Activated CD8-positive, alpha-beta T cell treated with anti-CD3 and anti-CD28 coated beads, Interleukin-2, amount 10 ng/mL, durations not matched to agents 7 days and 5 days (primary cell): ENCODE data around the gene ST6GALNAC3. TPM values are rescaled to one million over a fixed set of nuclear protein-coding genes. Genes with fewer than 3 reads are reported as not detected.

Experiments
- ATAC-seq: fragments of 150-1000 bp; cut with Tn5 transposase; one replicate; pipeline ENCODE4 v1.10.0; 2021; ENCODE audit warnings: moderate library complexity
- CTCF ChIA-PET: fragments of 350-600 bp; sonication (Branson Sonifier 250); formaldehyde crosslinking; loops from one replicate; lab custom pipeline; 2021; ENCODE audit warnings: antibody characterized with exemption; lab: Charles Lee
- POLR2A ChIA-PET: fragments of 350-600 bp; sonication (Branson Sonifier 250); formaldehyde crosslinking; loops from one replicate; lab custom pipeline; 2021; ENCODE audit warnings: antibody characterized with exemption; lab: Charles Lee
- DNase-seq: peaks from one replicate; pipeline ENCODE4 v3.0.0-alpha.2; 2020
- H3K27ac Mint-ChIP-seq: one replicate; pipeline ENCODE4 v1.8.0; 2021; ENCODE audit warnings: mild to moderate bottlenecking, mixed read lengths
- H3K27me3 Mint-ChIP-seq: one replicate; pipeline ENCODE4 v1.8.0; 2021; ENCODE audit warnings: low read depth, mixed read lengths
- H3K36me3 Mint-ChIP-seq: one replicate; pipeline ENCODE4 v1.8.0; 2021; ENCODE audit warnings: low read depth, mixed read lengths
- H3K4me1 Mint-ChIP-seq: one replicate; pipeline ENCODE4 v1.8.0; 2021; ENCODE audit warnings: low read depth, mixed read lengths
- H3K4me3 Mint-ChIP-seq: one replicate; pipeline ENCODE4 v1.8.0; 2021; ENCODE audit warnings: mild to moderate bottlenecking, mixed read lengths
- H3K9me3 Mint-ChIP-seq: one replicate; pipeline ENCODE4 v1.8.0; 2022; ENCODE audit warnings: mixed read lengths; ENCODE audit not compliant: insufficient read depth
- total RNA-seq, 2 experiments: library from RNA; stranded (reverse); gene quantifications; one replicate each; pipeline ENCODE4 v1.2.3, GENCODE V29; 2021

Gene ST6GALNAC3
- total RNA-seq, 2 experiments from 2014 or later = 0.50 TPM; not detected in 1

GRCh38 chr1:76682138-76682537 is 607.6 kb downstream of the ST6GALNAC3 start:
- no peaks in the 10 kb centered on the region for H3K27me3 Mint-ChIP-seq
- no peaks in the 10 kb centered on the region for H3K4me1 Mint-ChIP-seq
- H3K4me3 Mint-ChIP-seq = no peak overlapping the region
- no peaks in the 10 kb centered on the region for H3K36me3 Mint-ChIP-seq
- ChIA-PET POLR2A (no interaction called here), CTCF (no interaction called here)
- no peaks in the 10 kb centered on the region for H3K9me3 Mint-ChIP-seq
- H3K27ac Mint-ChIP-seq = no peak overlapping the region
- DNase-seq (no peak), ATAC-seq (no peak)

Other genes with a start within 250 kb of the ST6GALNAC3 start
- gene ASB17, start 142.3 kb upstream of the ST6GALNAC3 start, total RNA-seq = not detected